MCF 10A (cell line): ENCODE results near the gene DIP2B. TPM values are rescaled to one million over a fixed set of nuclear protein-coding genes. Genes with fewer than 3 reads are reported as not detected.
A peak's percentile ranks its signal among the peaks of the same experiment; 100 is the strongest.

ENCODE experiments used
- BruUV-seq: library from RNA; stranded (reverse); fragments of 400-500 nt; replicated peaks from 2 replicates; lab custom pipeline; 2021; lab: Mats Ljungman, UMichigan
- CTCF ChIA-PET: fragments of 300-600 bp; sonication (Branson Sonifier 250); formaldehyde crosslinking; extraction: SDS; loops from one replicate; lab custom pipeline; 2021; ENCODE audit warnings: antibody characterized with exemption, inconsistent platforms; lab: Yijun Ruan, JAX
- POLR2A ChIA-PET: fragments of 300-600, 350-650 bp; sonication (Branson Sonifier 250); formaldehyde crosslinking; extraction: SDS; loops from one replicate; lab custom pipeline; 2020; ENCODE audit warnings: antibody characterized with exemption, inconsistent platforms; lab: Yijun Ruan, JAX
- DNase-seq: peaks from one replicate; pipeline ENCODE4 v3.0.0-alpha.2; 2018; ENCODE audit not compliant: unreplicated experiment
- H3K27ac Mint-ChIP-seq: one replicate; pipeline ENCODE4 v1.8.0; 2022; ENCODE audit warnings: mild to moderate bottlenecking, low read depth, mixed read lengths; ENCODE audit not compliant: unreplicated experiment
- H3K27me3 Mint-ChIP-seq: one replicate; pipeline ENCODE4 v1.8.0; 2022; ENCODE audit warnings: mixed read lengths; ENCODE audit not compliant: insufficient read depth, unreplicated experiment
- H3K36me3 Mint-ChIP-seq: one replicate; pipeline ENCODE4 v1.8.0; 2022; ENCODE audit warnings: mild to moderate bottlenecking, moderate library complexity, mixed read lengths; ENCODE audit not compliant: insufficient read depth, unreplicated experiment
- H3K4me1 Mint-ChIP-seq: one replicate; pipeline ENCODE4 v1.8.0; 2022; ENCODE audit warnings: mixed read lengths; ENCODE audit not compliant: insufficient read depth, unreplicated experiment
- H3K4me3 Mint-ChIP-seq: one replicate; pipeline ENCODE4 v1.8.0; 2022; ENCODE audit warnings: mild to moderate bottlenecking, moderate library complexity, mixed read lengths; ENCODE audit not compliant: unreplicated experiment
- H3K9me3 Mint-ChIP-seq: one replicate; pipeline ENCODE4 v1.8.0; 2022; ENCODE audit warnings: mixed read lengths; ENCODE audit not compliant: unreplicated experiment
- CTCF ChIP-seq: fragments of 200-600 bp; IDR thresholded peaks from one replicate; pipeline ENCODE4 v1.8.0; 2022; ENCODE audit warnings: antibody characterized with exemption, mild to moderate bottlenecking; ENCODE audit not compliant: unreplicated experiment
- intact Hi-C: fragments of 100-400 bp; cut with micrococcal nuclease; formaldehyde crosslinking; loops from 2 replicates; pipeline ENCODE4 v1.14.1; 2022
- total RNA-seq: library from RNA; stranded (reverse); gene quantifications from 2 replicates; pipeline ENCODE4 v1.2.3, GENCODE V29; 2022

The DIP2B gene
- total RNA-seq, 1 experiment from 2014 or later, result 18.8 TPM

DNA sequence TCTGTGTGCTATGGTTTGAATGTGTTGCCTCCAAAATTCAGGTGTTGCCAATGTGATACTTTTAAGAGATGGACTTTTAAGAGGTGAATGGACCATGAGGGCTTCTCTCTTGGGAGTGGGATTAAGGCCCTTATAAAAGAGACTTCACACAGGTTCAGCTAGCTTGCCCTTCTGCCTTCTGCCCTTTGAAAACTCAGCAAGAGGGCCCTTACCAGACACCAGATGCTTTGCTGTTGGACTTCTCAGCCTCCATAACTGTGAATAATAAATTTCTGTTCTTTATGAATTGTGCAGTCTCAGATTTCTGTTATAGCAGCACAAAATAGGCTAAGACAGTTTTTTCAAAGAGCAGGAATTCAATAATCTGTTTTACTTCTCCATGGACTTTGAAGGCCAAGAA, 86.1 kb downstream of the DIP2B start:
- Mint-ChIP-seq H3K27me3 (no peaks in the 10 kb centered on the region), H3K9me3 (no peaks in the 10 kb centered on the region), H3K27ac (no peak overlapping the region), H3K36me3 (no peaks in the 10 kb centered on the region), H3K4me1 (peaks cover 16% of the 10 kb centered on the region), H3K4me3 (no peak overlapping the region)
- CTCF ChIA-PET, result no interaction called here
- BruUV-seq, result no TSS peak
- POLR2A ChIA-PET, result interaction anchor here (0.7 to 1.6 kb wide), 4 partner anchors 9 to 499 kb away, joined by 3 to 5 read pairs (median 4); no protein-coding TSS in a partner anchor
- no peak for TF ChIP-seq CTCF
- DNase-seq, result no peak
- intact Hi-C loops, result no loop called here

DNA sequence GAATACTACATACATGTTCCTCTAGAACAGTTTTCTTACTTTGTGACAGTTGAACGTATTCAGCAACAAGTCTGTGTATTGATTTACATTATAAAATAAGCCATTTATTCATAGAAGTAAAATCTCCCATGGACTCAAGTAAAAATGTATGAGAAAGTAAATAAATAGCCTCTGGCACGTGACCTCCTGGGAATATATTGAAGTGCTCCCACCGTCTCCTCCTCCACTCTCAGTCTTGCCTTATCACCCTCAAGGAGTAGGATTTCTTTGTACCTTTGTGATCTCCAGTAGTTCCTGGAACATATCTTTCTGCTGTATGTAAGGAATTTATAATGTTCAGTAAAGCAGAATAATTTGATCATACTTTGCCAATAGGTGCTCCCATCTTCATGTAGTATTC, 90.9 kb downstream of the DIP2B start:
- intact Hi-C loops, result no loop called here
- TF ChIP-seq CTCF, result no peak
- BruUV-seq, result no TSS peak
- Mint-ChIP-seq H3K36me3 (no peaks in the 10 kb centered on the region), H3K4me1 (peaks cover 13% of the 10 kb centered on the region), H3K27ac (no peak overlapping the region), H3K4me3 (no peak overlapping the region), H3K27me3 (no peaks in the 10 kb centered on the region), H3K9me3 (no peaks in the 10 kb centered on the region)
- POLR2A ChIA-PET, result no interaction called here
- no peak for DNase-seq
- CTCF ChIA-PET, result no interaction called here

GRCh38 chr12:50597200-50598195, 92.7 kb downstream of the DIP2B start:
- POLR2A ChIA-PET, result interaction anchor here (0.6 to 1.3 kb wide), 6 partner anchors 16 to 93 kb away, joined by 3 to 5 read pairs (median 4); partner anchors contain the start of gene DIP2B
- Mint-ChIP-seq H3K9me3 (no peaks in the 10 kb centered on the region), H3K36me3 (peaks cover under 1% of the 10 kb centered on the region), H3K27me3 (no peaks in the 10 kb centered on the region), H3K27ac (no peak overlapping the region), H3K4me1 (peaks cover 18% of the 10 kb centered on the region), H3K4me3 (peak overlapping the region; percentile 24)
- intact Hi-C loops, result loop anchor here (1.0 kb wide), 1 partner anchor 41 kb away; no protein-coding TSS in a partner anchor
- BruUV-seq, result no TSS peak
- DNase-seq, result peak; percentile 67
- TF ChIP-seq CTCF, result peak; percentile 19
- CTCF ChIA-PET, result interaction anchor here (0.6 to 0.9 kb wide), 4 partner anchors 17 to 58 kb away, joined by 3 to 6 read pairs (median 4); no protein-coding TSS in a partner anchor

- no peak for TF ChIP-seq CTCF
- Mint-ChIP-seq H3K27me3 (no peaks in the 10 kb centered on the region), H3K27ac (no peak overlapping the region), H3K36me3 (peaks cover 6% of the 10 kb centered on the region), H3K4me1 (peaks cover 19% of the 10 kb centered on the region), H3K4me3 (no peak overlapping the region), H3K9me3 (no peaks in the 10 kb centered on the region)
- no peak for DNase-seq
- CTCF ChIA-PET, result interaction anchor here (0.6 to 0.9 kb wide), 3 partner anchors 18 to 45 kb away, joined by 3 to 5 read pairs (median 5); no protein-coding TSS in a partner anchor
- no TSS peak for BruUV-seq
- POLR2A ChIA-PET, result interaction anchor here (1.3 kb wide), 2 partner anchors 15 to 26 kb away, joined by 4 read pairs; no protein-coding TSS in a partner anchor
- intact Hi-C loops, result no loop called here
Measured at GRCh38 chr12:50598321-50598862, 93.6 kb downstream of the DIP2B start.
